ENCODE data around the gene WFDC1.

DNA sequence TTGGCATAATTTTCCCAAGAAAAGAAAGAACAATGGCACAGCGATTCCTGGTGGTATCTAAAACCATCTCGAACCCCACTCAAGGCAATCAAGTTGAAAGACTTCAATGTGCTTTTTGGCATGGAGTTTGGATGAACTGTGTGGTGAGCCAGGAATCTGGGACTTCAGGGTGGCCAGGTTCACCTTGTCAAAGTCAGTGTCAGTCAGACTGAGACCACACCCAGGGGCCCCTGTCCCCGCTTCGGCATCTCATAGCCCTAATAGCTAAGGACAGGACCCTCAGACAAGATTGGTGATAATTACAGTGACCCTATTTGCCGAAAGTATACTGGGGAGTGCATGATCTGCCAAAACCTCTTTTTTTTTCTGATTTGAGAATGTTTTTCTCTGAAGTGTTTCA, 25.8 kb downstream of the WFDC1 start:
- TF ChIP-seq CTCF (IDR thresholded peaks at IDR 0.05): no peak
- TF ChIP-seq ZFX (IDR thresholded peaks at IDR 0.05; ENCODE audit: borderline replicate concordance): no peak
